ENCODE data around the gene KIF25. TPM values are rescaled to one million over a fixed set of nuclear protein-coding genes. Genes with fewer than 3 reads are reported as not detected.

The KIF25 gene
- total and polyA plus RNA-seq, 8 donors: 0.31 to 0.37 (median 0.33) TPM; not detected in 5

- peaks cover 0 to 4% (median 0%) of the 10 kb centered on the region in 4 donors for H3K4me1 ChIP-seq
- H3K27ac ChIP-seq: peak overlapping the region in 2 of 5 donors; percentile 14 to 25
- H3K36me3 ChIP-seq: no peaks in the 10 kb centered on the region
- 65 to 83% (median 74%) methylated on average over 18 of the region's 18 CpGs for WGBS, 5 donors
- TF ChIP-seq POLR2AphosphoS5 (IDR thresholded peaks at IDR 0.05) (no peak), CTCF (IDR thresholded peaks at IDR 0.05) (no peak), EP300 (IDR thresholded peaks at IDR 0.05) (no peak), POLR2A (IDR thresholded peaks at IDR 0.05) (no peak)
- no peak overlapping the region for H3K4me3 ChIP-seq
- H3K27me3 ChIP-seq: no peaks in the 10 kb centered on the region
- DNase-seq: no peak
- peaks cover 0 to 8% (median 3%) of the 10 kb centered on the region in 4 donors for H3K9me3 ChIP-seq
- intact Hi-C loops (cut with DNase I; ENCODE audit: low total_unique reads): no loop called here
Observed at GRCh38 chr6:168016721-168017525, 19.5 kb downstream of the KIF25 start.

- intact Hi-C loops (cut with DNase I; ENCODE audit: low total_unique reads): no loop called here
- DNase-seq: no peak
- no peak for TF ChIP-seq EP300 (IDR thresholded peaks at IDR 0.05)
- no peak for TF ChIP-seq CTCF (IDR thresholded peaks at IDR 0.05)
- TF ChIP-seq POLR2A (IDR thresholded peaks at IDR 0.05): no peak
- TF ChIP-seq POLR2AphosphoS5 (IDR thresholded peaks at IDR 0.05): no peak
- Histone ChIP-seq H3K27me3 (no peaks in the 10 kb centered on the region), H3K27ac (no peak overlapping the region), H3K4me1 (peaks cover 0 to 4% (median 0%) of the 10 kb centered on the region in 4 donors), H3K9me3 (peaks cover 0 to 1% (median under 1%) of the 10 kb centered on the region in 4 donors), H3K36me3 (no peaks in the 10 kb centered on the region), H3K4me3 (no peak overlapping the region)
- 25 to 45% (median 34%) methylated on average over 11 of the region's 11 CpGs for WGBS, 5 donors
Observed at GRCh38 chr6:168017629-168018028, 20.2 kb downstream of the KIF25 start.

GRCh38 chr6:168018664-168019063, 21.2 kb downstream of the KIF25 start:
- H3K9me3 ChIP-seq: no peaks in the 10 kb centered on the region
- intact Hi-C loops (cut with DNase I; ENCODE audit: low total_unique reads): no loop called here
- H3K4me3 ChIP-seq: no peak overlapping the region
- no peaks in the 10 kb centered on the region for H3K27me3 ChIP-seq
- 86 to 92% (median 89%) methylated on average over 15 of the region's 15 CpGs for WGBS, 5 donors
- no peaks in the 10 kb centered on the region for H3K36me3 ChIP-seq
- H3K4me1 ChIP-seq: peaks cover 0 to 4% (median 0%) of the 10 kb centered on the region in 4 donors
- no peak for DNase-seq
- no peak overlapping the region for H3K27ac ChIP-seq
- TF ChIP-seq EP300 (IDR thresholded peaks at IDR 0.05) (no peak), POLR2A (IDR thresholded peaks at IDR 0.05) (no peak), CTCF (IDR thresholded peaks at IDR 0.05) (no peak), POLR2AphosphoS5 (IDR thresholded peaks at IDR 0.05) (no peak)

- TF ChIP-seq POLR2A (IDR thresholded peaks at IDR 0.05) (no peak), EP300 (IDR thresholded peaks at IDR 0.05) (no peak), CTCF (IDR thresholded peaks at IDR 0.05) (no peak), POLR2AphosphoS5 (IDR thresholded peaks at IDR 0.05) (no peak)
- H3K9me3 ChIP-seq: no peaks in the 10 kb centered on the region
- no peaks in the 10 kb centered on the region for H3K36me3 ChIP-seq
- no peak overlapping the region for H3K4me3 ChIP-seq
- no peak overlapping the region for H3K27ac ChIP-seq
- H3K4me1 ChIP-seq: peaks cover 0 to 10% (median 3%) of the 10 kb centered on the region in 4 donors
- H3K27me3 ChIP-seq: no peaks in the 10 kb centered on the region
- WGBS, 5 donors: 90 to 93% (median 91%) methylated on average over 8 of the region's 8 CpGs
- DNase-seq: no peak
- intact Hi-C loops (cut with DNase I; ENCODE audit: low total_unique reads): no loop called here
Observed at GRCh38 chr6:168020242-168020641, 22.8 kb downstream of the KIF25 start.
